K562 (cell line): Measurements from ENCODE around the gene HERC3. TPM values are rescaled to one million over a fixed set of nuclear protein-coding genes. Genes with fewer than 3 reads are reported as not detected.

Experiments
- CBFA2T2 ChIP-seq: fragments of 450-650 bp; conservative IDR thresholded peaks from 2 replicates; pipeline ENCODE4 v1.6.1; 2017; ENCODE audit warnings: mild to moderate bottlenecking
- HNRNPK ChIP-seq: fragments of 200-400 bp; formaldehyde crosslinking; IDR thresholded peaks from one replicate; pipeline ENCODE4 v1.6.1; 2018; ENCODE audit warnings: mild to moderate bottlenecking, low read depth, low read length; ENCODE audit not compliant: poor library complexity, severe bottlenecking
- NCOR1 ChIP-seq: fragments of 450-650 bp; IDR thresholded peaks from 2 replicates; pipeline ENCODE4 v1.6.1; 2016; ENCODE audit warnings: mild to moderate bottlenecking, moderate library complexity
- TCF3 ChIP-seq: sonication (generic); formaldehyde crosslinking; IDR thresholded peaks from 2 replicates; pipeline ENCODE4 v1.4.0; 2020; ENCODE audit warnings: mild to moderate bottlenecking, missing genetic modification reagents
- TEAD4 ChIP-seq, 2 experiments: sonication (generic) in 1 of 2; formaldehyde crosslinking in 1 of 2; IDR thresholded peaks; 2 replicates each; pipeline versions ENCODE4 v1.6.1 to v1.8.0; 2012 to 2022; ENCODE audit warnings: borderline replicate concordance in 1 of 2, inconsistent platforms in 1 of 2, low read length in 1 of 2, mild to moderate bottlenecking in 1 of 2, missing genetic modification reagents in 1 of 2
- TOE1 ChIP-seq, 2 experiments: fragments of 450-650 bp in 1 of 2; sonication (generic) in 1 of 2; formaldehyde crosslinking in 1 of 2; IDR thresholded peaks; 2 replicates each; pipeline versions ENCODE4 v1.7.1 to v1.8.0; 2016 to 2022; ENCODE audit warnings: borderline replicate concordance in 2 of 2, mild to moderate bottlenecking in 2 of 2, antibody characterized with exemption in 1 of 2, inconsistent platforms in 1 of 2, low read depth in 1 of 2, missing genetic modification reagents in 1 of 2, moderate library complexity in 1 of 2
- XRCC5 ChIP-seq: fragments of 200-400 bp; formaldehyde crosslinking; IDR thresholded peaks from 2 replicates; pipeline ENCODE4 v1.6.1; 2017; ENCODE audit warnings: low read depth, mild to moderate bottlenecking, low read length
- ZNF354B ChIP-seq: fragments of 250-450 bp; sonication (Bioruptor Pico); IDR thresholded peaks from 2 replicates; pipeline ENCODE4 v1.4.0; 2020
- polyA plus RNA-seq, 8 experiments: library from polyadenylated mRNA; depleted of rRNA in 4 of 8; stranded (reverse) in 5 of 8; unstranded in 3 of 8; fragments of >200 nt; fragmentation: Nextera tagmentation in 2 of 8; fragmentation: Illumina TruSeq in 1 of 8; extraction: Ambion mirVana in 2 of 8; extraction: Trizol in 1 of 8; gene quantifications; 2 replicates each; pipeline versions ENCODE4 v1.2.1 to v1.2.3, GENCODE V29; 2011 to 2014; ENCODE audit warnings: inconsistent platforms in 1 of 8, missing spikeins in 1 of 8
- total RNA-seq, 7 experiments: library from RNA; depleted of rRNA in 6 of 7; stranded (reverse); fragments of >200 nt in 6 of 7; fragmentation: Illumina TruSeq in 2 of 7; extraction: Trizol in 2 of 7; gene quantifications; 2 replicates each; pipeline versions ENCODE4 v1.2.1 to v1.2.3, GENCODE V29; 2011 to 2021; ENCODE audit warnings: low replicate concordance in 1 of 7
- TF ChIP-seq, protein P1 (sequence below): fragments of 450-650 bp; IDR thresholded peaks from 2 replicates; pipeline ENCODE4 v1.7.0; 2016; ENCODE audit warnings: borderline replicate concordance
- TF ChIP-seq, protein P2 (sequence below), 2 experiments: fragments of 450-650 bp; IDR thresholded peaks; 2 replicates each; pipeline ENCODE4 v1.6.1; 2016
- TF ChIP-seq, protein P3 (sequence below): sonication (generic); formaldehyde crosslinking; IDR thresholded peaks from 2 replicates; pipeline ENCODE4 v1.9.0; 2022; ENCODE audit warnings: mild to moderate bottlenecking, missing genetic modification reagents

Gene HERC3
- total and polyA plus RNA-seq, 9 of the 15 experiments (the other 6 are each of a cell fraction or from before 2014, with no cell fraction given) = 1.8 to 13.1 (median 7.6) TPM

DNA sequence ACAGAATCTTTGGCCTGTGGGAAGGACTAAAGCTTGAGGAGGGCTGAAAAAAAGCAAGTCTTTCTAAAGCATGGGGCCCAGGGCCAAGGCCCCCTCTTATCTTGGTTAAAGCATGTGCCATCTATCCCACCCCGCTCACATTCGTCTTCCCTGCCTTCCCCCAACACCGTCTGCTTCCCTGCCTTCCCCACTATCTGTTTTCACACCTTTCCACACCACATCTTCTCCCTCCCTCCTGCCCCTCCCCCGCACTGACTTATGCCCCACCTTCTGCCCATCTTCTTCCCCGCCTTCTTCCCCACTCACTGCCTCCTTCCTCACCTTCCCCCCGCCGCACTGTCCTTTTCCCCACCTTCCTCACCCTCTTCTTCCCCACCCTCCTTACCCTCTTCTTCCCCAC is 106.2 kb downstream of the HERC3 start (continued):
- TF ChIP-seq, protein P1, sequence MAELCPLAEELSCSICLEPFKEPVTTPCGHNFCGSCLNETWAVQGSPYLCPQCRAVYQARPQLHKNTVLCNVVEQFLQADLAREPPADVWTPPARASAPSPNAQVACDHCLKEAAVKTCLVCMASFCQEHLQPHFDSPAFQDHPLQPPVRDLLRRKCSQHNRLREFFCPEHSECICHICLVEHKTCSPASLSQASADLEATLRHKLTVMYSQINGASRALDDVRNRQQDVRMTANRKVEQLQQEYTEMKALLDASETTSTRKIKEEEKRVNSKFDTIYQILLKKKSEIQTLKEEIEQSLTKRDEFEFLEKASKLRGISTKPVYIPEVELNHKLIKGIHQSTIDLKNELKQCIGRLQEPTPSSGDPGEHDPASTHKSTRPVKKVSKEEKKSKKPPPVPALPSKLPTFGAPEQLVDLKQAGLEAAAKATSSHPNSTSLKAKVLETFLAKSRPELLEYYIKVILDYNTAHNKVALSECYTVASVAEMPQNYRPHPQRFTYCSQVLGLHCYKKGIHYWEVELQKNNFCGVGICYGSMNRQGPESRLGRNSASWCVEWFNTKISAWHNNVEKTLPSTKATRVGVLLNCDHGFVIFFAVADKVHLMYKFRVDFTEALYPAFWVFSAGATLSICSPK = no peak
- TF ChIP-seq ZNF354B (CRISPR knock-in tag) (no peak), NCOR1 (peak; percentile 47; the same call in 1 of the 2 replicates), TEAD4 (IDR thresholded peaks at IDR 0.05; ENCODE audit: low read length) (0 out of 2 replicates have a peak, but pooled peaks have one; percentile 14), TEAD4 (CRISPR knock-in tag; IDR thresholded peaks at IDR 0.05; ENCODE audit: borderline replicate concordance) (no peak), CBFA2T2 (peak; percentile 70), TCF3 (CRISPR knock-in tag) (peak; percentile 21; the same call in 1 of the 2 replicates), XRCC5 (no peak), HNRNPK (no peak), TOE1 (IDR thresholded peaks at IDR 0.05; ENCODE audit: borderline replicate concordance) (no peak), TOE1 (CRISPR knock-in tag; IDR thresholded peaks at IDR 0.05; ENCODE audit: borderline replicate concordance, low read depth) (no peak)
- TF ChIP-seq, protein P2, sequence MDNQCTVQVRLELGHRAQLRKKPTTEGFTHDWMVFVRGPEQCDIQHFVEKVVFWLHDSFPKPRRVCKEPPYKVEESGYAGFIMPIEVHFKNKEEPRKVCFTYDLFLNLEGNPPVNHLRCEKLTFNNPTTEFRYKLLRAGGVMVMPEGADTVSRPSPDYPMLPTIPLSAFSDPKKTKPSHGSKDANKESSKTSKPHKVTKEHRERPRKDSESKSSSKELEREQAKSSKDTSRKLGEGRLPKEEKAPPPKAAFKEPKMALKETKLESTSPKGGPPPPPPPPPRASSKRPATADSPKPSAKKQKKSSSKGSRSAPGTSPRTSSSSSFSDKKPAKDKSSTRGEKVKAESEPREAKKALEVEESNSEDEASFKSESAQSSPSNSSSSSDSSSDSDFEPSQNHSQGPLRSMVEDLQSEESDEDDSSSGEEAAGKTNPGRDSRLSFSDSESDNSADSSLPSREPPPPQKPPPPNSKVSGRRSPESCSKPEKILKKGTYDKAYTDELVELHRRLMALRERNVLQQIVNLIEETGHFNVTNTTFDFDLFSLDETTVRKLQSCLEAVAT (IDR thresholded peaks at IDR 0.05) = no peak
- TF ChIP-seq, protein P3, sequence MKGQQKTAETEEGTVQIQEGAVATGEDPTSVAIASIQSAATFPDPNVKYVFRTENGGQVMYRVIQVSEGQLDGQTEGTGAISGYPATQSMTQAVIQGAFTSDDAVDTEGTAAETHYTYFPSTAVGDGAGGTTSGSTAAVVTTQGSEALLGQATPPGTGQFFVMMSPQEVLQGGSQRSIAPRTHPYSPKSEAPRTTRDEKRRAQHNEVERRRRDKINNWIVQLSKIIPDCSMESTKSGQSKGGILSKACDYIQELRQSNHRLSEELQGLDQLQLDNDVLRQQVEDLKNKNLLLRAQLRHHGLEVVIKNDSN (CRISPR knock-in tag) = no peak
